Measurements from ENCODE around the gene TGIF1.

DNA sequence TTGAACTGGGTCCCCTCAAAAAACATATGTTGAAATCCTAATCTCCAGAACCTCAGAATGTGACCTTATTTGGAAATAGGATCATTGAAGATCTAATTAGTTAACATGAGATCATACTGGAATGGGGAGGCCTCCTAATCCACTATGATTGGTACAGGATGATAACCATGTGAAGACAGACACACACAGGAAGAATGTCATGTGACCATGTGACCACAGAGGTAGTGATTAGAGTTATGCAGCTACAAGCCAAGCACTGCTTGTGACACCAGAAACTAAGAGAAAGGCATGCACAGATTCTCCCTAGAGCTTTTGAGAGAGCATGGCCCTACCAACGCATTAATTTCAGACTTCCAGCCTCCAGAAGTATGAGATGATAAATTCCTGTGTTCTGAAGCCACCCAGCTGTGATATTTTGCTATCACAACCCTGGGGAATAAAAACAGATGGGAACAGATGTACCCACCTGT, 47.0 kb upstream of the TGIF1 start:
- no peak for TF ChIP-seq EZH2phosphoT487 (IDR thresholded peaks at IDR 0.05; ENCODE audit: borderline replicate concordance, low read depth, low read length)
- TF ChIP-seq, protein P1, sequence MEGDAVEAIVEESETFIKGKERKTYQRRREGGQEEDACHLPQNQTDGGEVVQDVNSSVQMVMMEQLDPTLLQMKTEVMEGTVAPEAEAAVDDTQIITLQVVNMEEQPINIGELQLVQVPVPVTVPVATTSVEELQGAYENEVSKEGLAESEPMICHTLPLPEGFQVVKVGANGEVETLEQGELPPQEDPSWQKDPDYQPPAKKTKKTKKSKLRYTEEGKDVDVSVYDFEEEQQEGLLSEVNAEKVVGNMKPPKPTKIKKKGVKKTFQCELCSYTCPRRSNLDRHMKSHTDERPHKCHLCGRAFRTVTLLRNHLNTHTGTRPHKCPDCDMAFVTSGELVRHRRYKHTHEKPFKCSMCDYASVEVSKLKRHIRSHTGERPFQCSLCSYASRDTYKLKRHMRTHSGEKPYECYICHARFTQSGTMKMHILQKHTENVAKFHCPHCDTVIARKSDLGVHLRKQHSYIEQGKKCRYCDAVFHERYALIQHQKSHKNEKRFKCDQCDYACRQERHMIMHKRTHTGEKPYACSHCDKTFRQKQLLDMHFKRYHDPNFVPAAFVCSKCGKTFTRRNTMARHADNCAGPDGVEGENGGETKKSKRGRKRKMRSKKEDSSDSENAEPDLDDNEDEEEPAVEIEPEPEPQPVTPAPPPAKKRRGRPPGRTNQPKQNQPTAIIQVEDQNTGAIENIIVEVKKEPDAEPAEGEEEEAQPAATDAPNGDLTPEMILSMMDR (conservative IDR thresholded peaks at IDR 0.05; ENCODE audit: low read length), result no peak
